ENCODE measurements around the gene PDE4B.

- TF ChIP-seq CTCF (IDR thresholded peaks at IDR 0.05) (no peak), POLR2AphosphoS5 (IDR thresholded peaks at IDR 0.05) (no peak), POLR2A (IDR thresholded peaks at IDR 0.05) (no peak)
Observed at GRCh38 chr1:66237042-66237441, 444.3 kb downstream of the PDE4B start.

All from sigmoid colon (tissue), 4 donors.